Measurements from ENCODE around the gene PCBP2. TPM values are rescaled to one million over a fixed set of nuclear protein-coding genes. Genes with fewer than 3 reads are reported as not detected.
"Not testable (repeated sequence)": the region's sequence is repeated elsewhere in the genome, so short reads cannot be mapped to it uniquely, and the experiment has no call there.

PCBP2 gene
- polyA plus RNA-seq, 3 donors: 79.6 to 588 (median 81.9) TPM

- Histone ChIP-seq H2AFZ (ENCODE audit: insufficient read depth, low read depth, low read length, poor library complexity, severe bottlenecking) (no peak overlapping the region), H3K9me3 (replicated peaks in 1 of 2; ENCODE audit: control insufficient read depth in 1 of 2, insufficient read depth in 1 of 2, low read length in 2 of 2) (no peaks in the 10 kb centered on the region), H4K20me1 (ENCODE audit: insufficient read depth, low read length) (peaks cover 50% of the 10 kb centered on the region), H3K79me2 (ENCODE audit: insufficient read depth, low read length) (no peaks in the 10 kb centered on the region), H3K36me3 (replicated peaks in 1 of 2; ENCODE audit: control insufficient read depth in 1 of 2, insufficient read depth in 2 of 2, low read length in 2 of 2) (peaks cover 40 to 56% of the 10 kb centered on the region in 2 donors), H3K9ac (ENCODE audit: insufficient read depth, low read length, poor library complexity, severe bottlenecking) (no peak overlapping the region), H3K4me2 (replicated peaks; ENCODE audit: extremely low read depth, low read length, poor library complexity, severe bottlenecking) (no peak overlapping the region), H3K4me1 (ENCODE audit: control insufficient read depth in 1 of 2, insufficient read depth in 2 of 2, low read length in 2 of 2) (peaks cover 17 to 20% of the 10 kb centered on the region in 2 donors), H3K4me3 (replicated peaks in 1 of 3; ENCODE audit: low read depth in 2 of 3, low read length in 3 of 3) (no peak overlapping the region), H3K27me3 (ENCODE audit: control insufficient read depth in 2 of 2, insufficient read depth in 2 of 2, low read length in 2 of 2) (no peaks in the 10 kb centered on the region), H3K27ac (ENCODE audit: low read depth in 1 of 2, low read length in 2 of 2) (no peak overlapping the region)
- H3K27me3 Mint-ChIP-seq (ENCODE audit: low read depth in 3 of 3): peaks cover 0 to 1% (median 0%) of the 10 kb centered on the region in 3 donors
- peak overlapping the region in 1 of 7 donors; percentile 61 for H3K27ac Mint-ChIP-seq
- WGBS (ENCODE audit: insufficient coverage): no CpG with 5 or more reads among the region's 3 CpGs
- H3K4me3 Mint-ChIP-seq: no peak overlapping the region
- H3K9me3 Mint-ChIP-seq: no peaks in the 10 kb centered on the region
- peaks cover 42% of the 10 kb centered on the region for H3K4me1 Mint-ChIP-seq
- intact Hi-C loops (cut with micrococcal nuclease): no loop called here
- TF ChIP-seq, protein P1, sequence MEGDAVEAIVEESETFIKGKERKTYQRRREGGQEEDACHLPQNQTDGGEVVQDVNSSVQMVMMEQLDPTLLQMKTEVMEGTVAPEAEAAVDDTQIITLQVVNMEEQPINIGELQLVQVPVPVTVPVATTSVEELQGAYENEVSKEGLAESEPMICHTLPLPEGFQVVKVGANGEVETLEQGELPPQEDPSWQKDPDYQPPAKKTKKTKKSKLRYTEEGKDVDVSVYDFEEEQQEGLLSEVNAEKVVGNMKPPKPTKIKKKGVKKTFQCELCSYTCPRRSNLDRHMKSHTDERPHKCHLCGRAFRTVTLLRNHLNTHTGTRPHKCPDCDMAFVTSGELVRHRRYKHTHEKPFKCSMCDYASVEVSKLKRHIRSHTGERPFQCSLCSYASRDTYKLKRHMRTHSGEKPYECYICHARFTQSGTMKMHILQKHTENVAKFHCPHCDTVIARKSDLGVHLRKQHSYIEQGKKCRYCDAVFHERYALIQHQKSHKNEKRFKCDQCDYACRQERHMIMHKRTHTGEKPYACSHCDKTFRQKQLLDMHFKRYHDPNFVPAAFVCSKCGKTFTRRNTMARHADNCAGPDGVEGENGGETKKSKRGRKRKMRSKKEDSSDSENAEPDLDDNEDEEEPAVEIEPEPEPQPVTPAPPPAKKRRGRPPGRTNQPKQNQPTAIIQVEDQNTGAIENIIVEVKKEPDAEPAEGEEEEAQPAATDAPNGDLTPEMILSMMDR (IDR thresholded peaks at IDR 0.05): no peak
- DNase-seq: no peak
- H3K36me3 Mint-ChIP-seq: peaks cover 50 to 59% of the 10 kb centered on the region in 2 donors
Observed at GRCh38 chr12:53413485-53414204, 38.3 kb upstream of the PCBP2 start.

GRCh38 chr12:53414756-53415417 lies 37.0 kb upstream of the PCBP2 start:
- Histone ChIP-seq H3K36me3 (replicated peaks in 1 of 2; ENCODE audit: control insufficient read depth in 1 of 2, insufficient read depth in 2 of 2, low read length in 2 of 2) (peaks cover 30 to 43% of the 10 kb centered on the region in 2 donors), H3K4me3 (replicated peaks in 1 of 3; ENCODE audit: low read depth in 2 of 3, low read length in 3 of 3) (no peak overlapping the region), H3K9me3 (replicated peaks in 1 of 2; ENCODE audit: control insufficient read depth in 1 of 2, insufficient read depth in 1 of 2, low read length in 2 of 2) (no peaks in the 10 kb centered on the region), H3K27ac (ENCODE audit: low read depth in 1 of 2, low read length in 2 of 2) (peak overlapping the region in 1 of 2 donors; percentile 12), H3K79me2 (ENCODE audit: insufficient read depth, low read length) (no peaks in the 10 kb centered on the region), H3K27me3 (ENCODE audit: control insufficient read depth in 2 of 2, insufficient read depth in 2 of 2, low read length in 2 of 2) (no peaks in the 10 kb centered on the region), H2AFZ (ENCODE audit: insufficient read depth, low read depth, low read length, poor library complexity, severe bottlenecking) (no peak overlapping the region), H3K9ac (ENCODE audit: insufficient read depth, low read length, poor library complexity, severe bottlenecking) (no peak overlapping the region), H4K20me1 (ENCODE audit: insufficient read depth, low read length) (peaks cover 40% of the 10 kb centered on the region), H3K4me1 (ENCODE audit: control insufficient read depth in 1 of 2, insufficient read depth in 2 of 2, low read length in 2 of 2) (peaks cover 17 to 20% of the 10 kb centered on the region in 2 donors), H3K4me2 (replicated peaks; ENCODE audit: extremely low read depth, low read length, poor library complexity, severe bottlenecking) (no peak overlapping the region)
- intact Hi-C loops (cut with micrococcal nuclease): no loop called here
- H3K27ac Mint-ChIP-seq: peak overlapping the region in 5 of 7 donors; percentile 8 to 55 (median 31)
- H3K36me3 Mint-ChIP-seq: peaks cover 38 to 47% of the 10 kb centered on the region in 2 donors
- H3K4me3 Mint-ChIP-seq: no peak overlapping the region
- H3K9me3 Mint-ChIP-seq: no peaks in the 10 kb centered on the region
- H3K27me3 Mint-ChIP-seq (ENCODE audit: low read depth in 3 of 3): peaks cover 0 to 1% (median 1%) of the 10 kb centered on the region in 3 donors
- H3K4me1 Mint-ChIP-seq: peaks cover 45% of the 10 kb centered on the region
- no peak for DNase-seq
- WGBS (ENCODE audit: insufficient coverage): no CpG with 5 or more reads among the region's 3 CpGs
- TF ChIP-seq, protein P1 (IDR thresholded peaks at IDR 0.05): no peak

DNA sequence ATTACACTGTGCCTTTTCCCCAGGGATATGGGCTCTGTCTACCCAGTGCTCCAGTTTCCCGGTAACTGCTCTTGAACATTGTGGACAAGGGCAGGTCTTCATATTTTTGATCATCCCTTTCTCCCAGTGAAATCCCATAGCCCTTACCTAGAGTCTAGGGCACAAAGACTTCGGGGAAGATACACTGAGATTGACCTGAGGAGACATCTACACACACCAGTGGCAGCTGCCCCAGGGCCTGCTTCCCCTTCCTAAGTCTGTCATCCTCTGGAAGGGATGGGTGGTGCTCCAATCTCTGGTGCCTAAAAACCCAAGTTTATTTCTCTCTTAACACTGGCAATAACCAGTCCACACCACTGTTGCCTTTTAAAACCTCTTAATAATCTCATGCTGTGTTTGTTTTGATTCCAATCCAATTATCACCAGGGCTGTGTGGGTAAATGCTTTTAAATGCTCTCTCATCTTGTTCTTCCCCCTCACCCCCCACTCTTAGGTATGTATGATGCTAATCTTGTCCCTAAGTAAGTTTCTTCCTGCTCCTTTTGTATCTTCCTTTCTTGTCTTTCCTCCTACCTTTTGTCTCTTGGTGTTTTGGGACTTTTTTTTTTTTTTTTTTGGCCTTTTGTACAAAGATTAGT lies 36.0 kb upstream of the PCBP2 start:
- H3K4me3 ChIP-seq (replicated peaks in 1 of 3; ENCODE audit: low read depth in 2 of 3, low read length in 3 of 3); H3K9ac ChIP-seq (ENCODE audit: insufficient read depth, low read length, poor library complexity, severe bottlenecking); H3K79me2 ChIP-seq (ENCODE audit: insufficient read depth, low read length); H2AFZ ChIP-seq (ENCODE audit: insufficient read depth, low read depth, low read length, poor library complexity, severe bottlenecking); H3K4me2 ChIP-seq (replicated peaks; ENCODE audit: extremely low read depth, low read length, poor library complexity, severe bottlenecking); H3K4me3 Mint-ChIP-seq; H3K27me3 ChIP-seq (ENCODE audit: control insufficient read depth in 2 of 2, insufficient read depth in 2 of 2, low read length in 2 of 2); H3K9me3 Mint-ChIP-seq; H3K9me3 ChIP-seq (replicated peaks in 1 of 2; ENCODE audit: control insufficient read depth in 1 of 2, insufficient read depth in 1 of 2, low read length in 2 of 2); DNase-seq; H3K27me3 Mint-ChIP-seq (ENCODE audit: low read depth in 3 of 3); intact Hi-C loops (cut with micrococcal nuclease): not testable (repeated sequence)
- peaks cover 31 to 37% of the 10 kb centered on the region in 2 donors for H3K36me3 Mint-ChIP-seq
- no CpG with 5 or more reads among the region's 2 CpGs for WGBS (ENCODE audit: insufficient coverage)
- Histone ChIP-seq H4K20me1 (ENCODE audit: insufficient read depth, low read length) (peaks cover 37% of the 10 kb centered on the region), H3K27ac (ENCODE audit: low read depth in 1 of 2, low read length in 2 of 2) (peak overlapping the region in 1 of 2 donors; percentile 12), H3K36me3 (replicated peaks in 1 of 2; ENCODE audit: control insufficient read depth in 1 of 2, insufficient read depth in 2 of 2, low read length in 2 of 2) (peaks cover 27 to 34% of the 10 kb centered on the region in 2 donors), H3K4me1 (ENCODE audit: control insufficient read depth in 1 of 2, insufficient read depth in 2 of 2, low read length in 2 of 2) (peaks cover 17 to 20% of the 10 kb centered on the region in 2 donors)
- H3K27ac Mint-ChIP-seq: peak overlapping the region; percentile 1 to 71 (median 55)
- peaks cover 45% of the 10 kb centered on the region for H3K4me1 Mint-ChIP-seq

Measured in CD14-positive monocyte (primary cell).